Measurements from ENCODE around the gene POLD1.
"Not testable (repeated sequence)": the region's sequence is repeated elsewhere in the genome, so short reads cannot be mapped to it uniquely, and the experiment has no call there.

The POLD1 gene

GRCh38 chr19:50349277-50350057 is 34.7 kb upstream of the POLD1 start:
- no peak for DNase-seq (ENCODE audit: extremely low spot score)
- no peak for TF ChIP-seq CTCF (IDR thresholded peaks at IDR 0.05; ENCODE audit: control extremely low read depth, extremely low read depth, low read depth, missing control alignments)
- CTCF ChIA-PET, result interaction anchor here (1.2 to 4.3 kb wide), 4 partner anchors 16 to 111 kb away, joined by 4 to 19 read pairs (median 5); partner anchors contain the start of gene KCNC3
- POLR2A ChIA-PET, result no interaction called here

GRCh38 chr19:50352242-50352641 is 31.9 kb upstream of the POLD1 start:
- ChIA-PET POLR2A (interaction anchor here (0.6 kb wide), 1 partner anchor 533 kb away, joined by 3 read pairs; no protein-coding TSS in a partner anchor), CTCF (interaction anchor here (1.2 to 4.3 kb wide), 5 partner anchors 13 to 204 kb away, joined by 4 to 19 read pairs (median 6); partner anchors contain the start of genes NAPSA and NR1H2)
- no peak for TF ChIP-seq CTCF (IDR thresholded peaks at IDR 0.05; ENCODE audit: control extremely low read depth, extremely low read depth, low read depth, missing control alignments)

GRCh38 chr19:50353487-50353880 is 30.7 kb upstream of the POLD1 start:
- CTCF ChIA-PET, result interaction anchor here (1.4 to 4.3 kb wide), 2 partner anchors 18 to 107 kb away, joined by 3 to 19 read pairs; no protein-coding TSS in a partner anchor
- DNase-seq (ENCODE audit: extremely low spot score); POLR2A ChIA-PET: not testable (repeated sequence)

More at GRCh38 chr19:50352242-50352641, 31.9 kb upstream of the POLD1 start:
- no peak for DNase-seq (ENCODE audit: extremely low spot score)

GRCh38 chr19:50356691-50357177 is 27.4 kb upstream of the POLD1 start:
- ChIA-PET POLR2A (interaction anchor here (0.6 to 1.4 kb wide), 3 partner anchors 16 to 103 kb away, joined by 3 to 6 read pairs (median 3); partner anchors contain the start of gene KCNC3), CTCF (interaction anchor here (0.7 to 3.4 kb wide), 38 partner anchors 9 to 565 kb away, joined by 3 to 29 read pairs (median 5); partner anchors contain the start of genes KCNC3, NAPSA, NR1H2 and POLD1)
- DNase-seq (ENCODE audit: extremely low spot score), result no peak
- TF ChIP-seq CTCF (IDR thresholded peaks at IDR 0.05; ENCODE audit: control extremely low read depth, extremely low read depth, low read depth, missing control alignments), result no peak

GRCh38 chr19:50357178-50358100 is 26.7 kb upstream of the POLD1 start:
- peak; percentile 70 for TF ChIP-seq CTCF (IDR thresholded peaks at IDR 0.05; ENCODE audit: control extremely low read depth, extremely low read depth, low read depth, missing control alignments)
- peak; percentile 70 for DNase-seq (ENCODE audit: extremely low spot score)
- ChIA-PET POLR2A (interaction anchor here (0.6 to 1.4 kb wide), 3 partner anchors 16 to 103 kb away, joined by 3 to 6 read pairs (median 3); partner anchors contain the start of gene KCNC3), CTCF (interaction anchor here (0.6 to 3.4 kb wide), 46 partner anchors 8 to 564 kb away, joined by 3 to 29 read pairs (median 4); partner anchors contain the start of genes GARIN5A, KCNC3, NAPSA and NR1H2)

- ChIA-PET CTCF (interaction anchor here (0.9 to 3.4 kb wide), 9 partner anchors 8 to 737 kb away, joined by 3 to 29 read pairs (median 5); partner anchors contain the start of gene POLD1), POLR2A (interaction anchor here (0.5 kb wide), 1 partner anchor 16 kb away, joined by 5 read pairs; no protein-coding TSS in a partner anchor)
- DNase-seq (ENCODE audit: extremely low spot score), result peak; percentile 91
- no peak for TF ChIP-seq CTCF (IDR thresholded peaks at IDR 0.05; ENCODE audit: control extremely low read depth, extremely low read depth, low read depth, missing control alignments)
Measured at GRCh38 chr19:50358483-50359327, 25.4 kb upstream of the POLD1 start.

Measured in GM10248 (cell line).